HepG2 (cell line): ENCODE results near the gene GPN2. TPM values are rescaled to one million over a fixed set of nuclear protein-coding genes. Genes with fewer than 3 reads are reported as not detected.

ENCODE experiments used
- FOXC1 ChIP-seq: sonication (generic); formaldehyde crosslinking; IDR thresholded peaks from 2 replicates; pipeline ENCODE4 v1.8.0; 2022; ENCODE audit warnings: mild to moderate bottlenecking, missing genetic modification reagents, borderline replicate concordance
- SIX1 ChIP-seq: sonication (generic); formaldehyde crosslinking; IDR thresholded peaks from 2 replicates; pipeline ENCODE4 v1.4.0; 2020; ENCODE audit warnings: missing genetic modification reagents, borderline replicate concordance
- ZEB1 ChIP-seq: IDR thresholded peaks from 2 replicates; pipeline ENCODE4 v1.6.1; 2012; ENCODE audit warnings: mild to moderate bottlenecking, low read depth, inconsistent platforms; ENCODE audit not compliant: insufficient replicate concordance
- ZNF44 ChIP-seq: sonication (generic); formaldehyde crosslinking; IDR thresholded peaks from 2 replicates; pipeline ENCODE4 v1.5.1; 2020; ENCODE audit warnings: mild to moderate bottlenecking, missing genetic modification reagents
- polyA plus RNA-seq, 8 experiments: library from polyadenylated mRNA; depleted of rRNA in 3 of 8; stranded (reverse) in 7 of 8; unstranded in 1 of 8; fragments of >200 nt; fragmentation: Illumina TruSeq in 4 of 8; extraction: Trizol in 4 of 8; gene quantifications; 2 replicates each; pipeline versions ENCODE4 v1.2.1 to v1.2.3, GENCODE V29; 2011 to 2016; ENCODE audit warnings: low read depth in 4 of 8, missing spikeins in 1 of 8, mixed read lengths in 1 of 8; ENCODE audit not compliant: insufficient read depth in 1 of 8
- total RNA-seq, 5 experiments: library from RNA; depleted of rRNA; stranded (reverse); fragments of >200 nt; fragmentation: Illumina TruSeq; extraction: Trizol; gene quantifications; 2 replicates each; pipeline ENCODE4 v1.2.3, GENCODE V29; 2016; ENCODE audit warnings: low read depth in 1 of 5
- TF ChIP-seq, protein P1 (sequence below): sonication (generic); formaldehyde crosslinking; IDR thresholded peaks from 2 replicates; pipeline ENCODE4 v1.5.1; 2020; ENCODE audit warnings: mild to moderate bottlenecking, missing genetic modification reagents, moderate library complexity
- TF ChIP-seq, protein P2 (sequence below): sonication (generic); formaldehyde crosslinking; IDR thresholded peaks from 2 replicates; pipeline ENCODE4 v1.4.0; 2020; ENCODE audit warnings: low read depth, mild to moderate bottlenecking, missing genetic modification reagents
- TF ChIP-seq, protein P3 (sequence below): sonication (generic); formaldehyde crosslinking; IDR thresholded peaks from 2 replicates; pipeline ENCODE4 v1.4.0; 2020; ENCODE audit warnings: missing genetic modification reagents
- TF ChIP-seq, protein P4 (sequence below): sonication (generic); formaldehyde crosslinking; IDR thresholded peaks from 2 replicates; pipeline ENCODE4 v1.4.0; 2020; ENCODE audit warnings: mild to moderate bottlenecking, missing genetic modification reagents

GPN2 gene
- total and polyA plus RNA-seq, 2 of the 13 experiments (the other 11 are each of a cell fraction or from before 2014, with no cell fraction given) = 19.3 to 38.9 TPM

DNA sequence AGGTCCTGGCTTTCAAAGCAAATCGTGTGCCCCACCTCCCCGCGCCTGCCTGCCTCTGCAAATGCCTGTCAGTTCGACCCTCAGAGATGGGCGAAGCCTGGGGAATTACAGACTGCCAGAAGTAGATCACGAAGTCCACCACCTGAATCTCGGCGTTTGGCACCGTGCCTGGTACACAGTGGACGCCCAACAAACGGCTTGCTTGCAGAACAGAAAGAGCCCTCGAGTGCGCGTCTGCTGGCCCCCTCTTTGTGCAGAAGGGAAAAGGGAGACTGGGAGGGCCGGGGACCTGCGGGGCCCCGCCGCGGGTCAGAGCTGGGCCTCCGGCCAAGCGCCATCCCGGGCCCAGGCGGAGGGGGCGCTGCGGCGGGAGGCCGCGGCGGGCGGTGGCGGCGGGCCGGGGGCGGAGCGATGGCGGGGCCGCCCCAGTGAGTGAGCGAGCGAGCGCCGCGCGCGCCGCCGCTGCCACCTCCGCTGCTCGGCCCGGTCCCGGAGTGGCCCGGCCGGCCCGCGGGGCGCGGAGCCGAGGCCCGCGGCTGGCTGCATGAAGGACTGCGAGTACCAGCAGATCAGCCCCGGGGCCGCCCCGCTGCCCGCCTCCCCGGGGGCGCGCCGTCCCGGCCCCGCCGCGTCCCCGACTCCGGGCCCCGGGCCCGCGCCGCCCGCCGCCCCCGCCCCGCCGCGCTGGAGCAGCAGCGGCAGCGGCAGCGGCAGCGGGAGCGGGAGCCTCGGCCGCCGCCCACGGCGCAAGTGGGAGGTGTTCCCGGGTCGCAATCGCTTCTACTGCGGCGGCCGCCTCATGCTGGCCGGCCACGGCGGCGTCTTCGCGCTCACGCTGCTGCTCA lies 63.6 kb downstream of the GPN2 start, which contains the start of gene ZDHHC18 (continued):
- TF ChIP-seq, protein P1, sequence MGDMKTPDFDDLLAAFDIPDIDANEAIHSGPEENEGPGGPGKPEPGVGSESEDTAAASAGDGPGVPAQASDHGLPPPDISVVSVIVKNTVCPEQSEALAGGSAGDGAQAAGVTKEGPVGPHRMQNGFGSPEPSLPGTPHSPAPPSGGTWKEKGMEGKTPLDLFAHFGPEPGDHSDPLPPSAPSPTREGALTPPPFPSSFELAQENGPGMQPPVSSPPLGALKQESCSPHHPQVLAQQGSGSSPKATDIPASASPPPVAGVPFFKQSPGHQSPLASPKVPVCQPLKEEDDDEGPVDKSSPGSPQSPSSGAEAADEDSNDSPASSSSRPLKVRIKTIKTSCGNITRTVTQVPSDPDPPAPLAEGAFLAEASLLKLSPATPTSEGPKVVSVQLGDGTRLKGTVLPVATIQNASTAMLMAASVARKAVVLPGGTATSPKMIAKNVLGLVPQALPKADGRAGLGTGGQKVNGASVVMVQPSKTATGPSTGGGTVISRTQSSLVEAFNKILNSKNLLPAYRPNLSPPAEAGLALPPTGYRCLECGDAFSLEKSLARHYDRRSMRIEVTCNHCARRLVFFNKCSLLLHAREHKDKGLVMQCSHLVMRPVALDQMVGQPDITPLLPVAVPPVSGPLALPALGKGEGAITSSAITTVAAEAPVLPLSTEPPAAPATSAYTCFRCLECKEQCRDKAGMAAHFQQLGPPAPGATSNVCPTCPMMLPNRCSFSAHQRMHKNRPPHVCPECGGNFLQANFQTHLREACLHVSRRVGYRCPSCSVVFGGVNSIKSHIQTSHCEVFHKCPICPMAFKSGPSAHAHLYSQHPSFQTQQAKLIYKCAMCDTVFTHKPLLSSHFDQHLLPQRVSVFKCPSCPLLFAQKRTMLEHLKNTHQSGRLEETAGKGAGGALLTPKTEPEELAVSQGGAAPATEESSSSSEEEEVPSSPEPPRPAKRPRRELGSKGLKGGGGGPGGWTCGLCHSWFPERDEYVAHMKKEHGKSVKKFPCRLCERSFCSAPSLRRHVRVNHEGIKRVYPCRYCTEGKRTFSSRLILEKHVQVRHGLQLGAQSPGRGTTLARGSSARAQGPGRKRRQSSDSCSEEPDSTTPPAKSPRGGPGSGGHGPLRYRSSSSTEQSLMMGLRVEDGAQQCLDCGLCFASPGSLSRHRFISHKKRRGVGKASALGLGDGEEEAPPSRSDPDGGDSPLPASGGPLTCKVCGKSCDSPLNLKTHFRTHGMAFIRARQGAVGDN = peak; percentile 84
- TF ChIP-seq SIX1 (CRISPR knock-in tag) (0 out of 2 replicates have a peak, but pooled peaks have one; percentile 30), ZNF44 (CRISPR knock-in tag) (no peak), ZEB1 (no peak), FOXC1 (peak; percentile 43; the same call in 1 of the 2 replicates)
- TF ChIP-seq, protein P2, sequence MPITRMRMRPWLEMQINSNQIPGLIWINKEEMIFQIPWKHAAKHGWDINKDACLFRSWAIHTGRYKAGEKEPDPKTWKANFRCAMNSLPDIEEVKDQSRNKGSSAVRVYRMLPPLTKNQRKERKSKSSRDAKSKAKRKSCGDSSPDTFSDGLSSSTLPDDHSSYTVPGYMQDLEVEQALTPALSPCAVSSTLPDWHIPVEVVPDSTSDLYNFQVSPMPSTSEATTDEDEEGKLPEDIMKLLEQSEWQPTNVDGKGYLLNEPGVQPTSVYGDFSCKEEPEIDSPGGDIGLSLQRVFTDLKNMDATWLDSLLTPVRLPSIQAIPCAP (CRISPR knock-in tag) = no peak
- TF ChIP-seq, protein P3, sequence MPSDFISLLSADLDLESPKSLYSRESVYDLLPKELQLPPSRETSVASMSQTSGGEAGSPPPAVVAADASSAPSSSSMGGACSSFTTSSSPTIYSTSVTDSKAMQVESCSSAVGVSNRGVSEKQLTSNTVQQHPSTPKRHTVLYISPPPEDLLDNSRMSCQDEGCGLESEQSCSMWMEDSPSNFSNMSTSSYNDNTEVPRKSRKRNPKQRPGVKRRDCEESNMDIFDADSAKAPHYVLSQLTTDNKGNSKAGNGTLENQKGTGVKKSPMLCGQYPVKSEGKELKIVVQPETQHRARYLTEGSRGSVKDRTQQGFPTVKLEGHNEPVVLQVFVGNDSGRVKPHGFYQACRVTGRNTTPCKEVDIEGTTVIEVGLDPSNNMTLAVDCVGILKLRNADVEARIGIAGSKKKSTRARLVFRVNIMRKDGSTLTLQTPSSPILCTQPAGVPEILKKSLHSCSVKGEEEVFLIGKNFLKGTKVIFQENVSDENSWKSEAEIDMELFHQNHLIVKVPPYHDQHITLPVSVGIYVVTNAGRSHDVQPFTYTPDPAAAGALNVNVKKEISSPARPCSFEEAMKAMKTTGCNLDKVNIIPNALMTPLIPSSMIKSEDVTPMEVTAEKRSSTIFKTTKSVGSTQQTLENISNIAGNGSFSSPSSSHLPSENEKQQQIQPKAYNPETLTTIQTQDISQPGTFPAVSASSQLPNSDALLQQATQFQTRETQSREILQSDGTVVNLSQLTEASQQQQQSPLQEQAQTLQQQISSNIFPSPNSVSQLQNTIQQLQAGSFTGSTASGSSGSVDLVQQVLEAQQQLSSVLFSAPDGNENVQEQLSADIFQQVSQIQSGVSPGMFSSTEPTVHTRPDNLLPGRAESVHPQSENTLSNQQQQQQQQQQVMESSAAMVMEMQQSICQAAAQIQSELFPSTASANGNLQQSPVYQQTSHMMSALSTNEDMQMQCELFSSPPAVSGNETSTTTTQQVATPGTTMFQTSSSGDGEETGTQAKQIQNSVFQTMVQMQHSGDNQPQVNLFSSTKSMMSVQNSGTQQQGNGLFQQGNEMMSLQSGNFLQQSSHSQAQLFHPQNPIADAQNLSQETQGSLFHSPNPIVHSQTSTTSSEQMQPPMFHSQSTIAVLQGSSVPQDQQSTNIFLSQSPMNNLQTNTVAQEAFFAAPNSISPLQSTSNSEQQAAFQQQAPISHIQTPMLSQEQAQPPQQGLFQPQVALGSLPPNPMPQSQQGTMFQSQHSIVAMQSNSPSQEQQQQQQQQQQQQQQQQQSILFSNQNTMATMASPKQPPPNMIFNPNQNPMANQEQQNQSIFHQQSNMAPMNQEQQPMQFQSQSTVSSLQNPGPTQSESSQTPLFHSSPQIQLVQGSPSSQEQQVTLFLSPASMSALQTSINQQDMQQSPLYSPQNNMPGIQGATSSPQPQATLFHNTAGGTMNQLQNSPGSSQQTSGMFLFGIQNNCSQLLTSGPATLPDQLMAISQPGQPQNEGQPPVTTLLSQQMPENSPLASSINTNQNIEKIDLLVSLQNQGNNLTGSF (CRISPR knock-in tag) = 0 out of 2 replicates have a peak, but pooled peaks have one; percentile 25
- TF ChIP-seq, protein P4, sequence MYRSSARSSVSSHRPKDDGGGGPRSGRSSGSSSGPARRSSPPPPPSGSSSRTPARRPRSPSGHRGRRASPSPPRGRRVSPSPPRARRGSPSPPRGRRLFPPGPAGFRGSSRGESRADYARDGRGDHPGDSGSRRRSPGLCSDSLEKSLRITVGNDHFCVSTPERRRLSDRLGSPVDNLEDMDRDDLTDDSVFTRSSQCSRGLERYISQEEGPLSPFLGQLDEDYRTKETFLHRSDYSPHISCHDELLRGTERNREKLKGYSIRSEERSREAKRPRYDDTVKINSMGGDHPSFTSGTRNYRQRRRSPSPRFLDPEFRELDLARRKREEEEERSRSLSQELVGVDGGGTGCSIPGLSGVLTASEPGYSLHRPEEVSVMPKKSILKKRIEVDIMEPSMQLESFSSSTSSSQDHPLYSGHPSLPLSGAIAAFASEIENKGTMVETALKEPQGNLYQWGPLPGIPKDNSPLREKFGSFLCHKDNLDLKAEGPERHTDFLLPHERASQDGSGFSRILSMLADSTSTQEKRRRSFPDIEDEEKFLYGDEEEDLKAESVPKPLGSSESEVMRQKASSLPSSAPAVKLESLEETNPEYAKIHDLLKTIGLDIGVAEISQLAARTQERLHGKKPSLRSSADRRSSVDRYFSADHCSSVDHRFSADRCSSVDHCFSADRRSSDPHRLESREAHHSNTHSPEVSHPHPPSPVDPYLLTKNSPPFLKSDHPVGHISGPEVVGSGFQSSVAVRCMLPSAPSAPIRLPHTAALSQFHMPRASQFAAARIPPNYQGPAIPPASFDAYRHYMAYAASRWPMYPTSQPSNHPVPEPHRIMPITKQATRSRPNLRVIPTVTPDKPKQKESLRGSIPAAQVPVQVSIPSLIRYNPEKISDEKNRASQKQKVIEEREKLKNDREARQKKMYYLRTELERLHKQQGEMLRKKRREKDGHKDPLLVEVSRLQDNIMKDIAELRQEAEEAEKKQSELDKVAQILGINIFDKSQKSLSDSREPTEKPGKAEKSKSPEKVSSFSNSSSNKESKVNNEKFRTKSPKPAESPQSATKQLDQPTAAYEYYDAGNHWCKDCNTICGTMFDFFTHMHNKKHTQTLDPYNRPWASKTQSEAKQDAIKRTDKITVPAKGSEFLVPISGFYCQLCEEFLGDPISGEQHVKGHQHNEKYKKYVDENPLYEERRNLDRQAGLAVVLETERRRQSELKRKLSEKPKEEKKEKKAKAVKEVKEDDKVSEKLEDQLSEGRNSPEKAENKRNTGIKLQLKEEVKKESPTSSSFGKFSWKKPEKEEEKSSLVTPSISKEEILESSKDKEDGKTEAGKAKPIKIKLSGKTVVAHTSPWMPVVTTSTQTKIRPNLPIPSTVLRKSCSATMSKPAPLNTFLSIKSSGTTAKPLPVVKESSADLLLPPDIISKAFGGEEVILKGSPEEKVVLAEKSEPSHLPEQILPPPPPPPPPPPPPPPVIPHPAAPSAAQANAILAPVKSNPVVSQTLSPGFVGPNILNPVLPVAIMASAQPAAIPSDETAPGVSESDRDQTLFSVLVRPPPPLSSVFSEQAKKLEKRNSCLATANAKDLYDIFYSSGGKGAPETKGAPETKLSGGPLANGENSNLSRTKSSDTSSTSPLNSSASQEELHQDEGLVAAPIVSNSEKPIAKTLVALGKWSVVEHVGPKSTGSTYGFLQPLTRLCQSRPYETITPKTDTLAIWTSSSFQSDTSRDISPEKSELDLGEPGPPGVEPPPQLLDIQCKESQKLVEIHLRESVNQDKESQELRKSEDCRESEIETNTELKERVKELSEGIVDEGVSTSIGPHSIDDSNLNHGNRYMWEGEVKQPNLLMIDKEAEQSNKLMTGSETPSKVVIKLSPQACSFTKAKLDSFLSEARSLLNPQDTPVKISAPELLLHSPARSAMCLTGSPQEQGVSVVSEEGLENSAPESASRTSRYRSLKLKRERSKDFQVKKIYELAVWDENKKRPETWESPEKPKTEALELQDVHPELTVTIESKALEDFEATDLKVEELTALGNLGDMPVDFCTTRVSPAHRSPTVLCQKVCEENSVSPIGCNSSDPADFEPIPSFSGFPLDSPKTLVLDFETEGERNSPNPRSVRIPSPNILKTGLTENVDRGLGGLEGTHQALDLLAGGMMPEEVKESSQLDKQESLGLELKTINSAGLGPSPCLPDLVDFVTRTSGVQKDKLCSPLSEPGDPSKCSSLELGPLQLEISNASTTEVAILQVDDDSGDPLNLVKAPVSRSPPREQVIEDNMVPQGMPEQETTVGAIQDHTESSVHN (CRISPR knock-in tag) = no peak
